PC-3 (cell line): Measurements from ENCODE around the gene ASXL1. TPM values are rescaled to one million over a fixed set of nuclear protein-coding genes. Genes with fewer than 3 reads are reported as not detected.

Source experiments
- ATAC-seq: fragments of 200-7000 bp; cut with Tn5 transposase; 2 replicates; pipeline ENCODE4 v1.9.1; 2020; ENCODE audit warnings: mild to moderate bottlenecking, moderate library complexity
- BruUV-seq: library from RNA; stranded (reverse); fragments of 400-500 nt; replicated peaks from 2 replicates; lab custom pipeline; 2021; lab: Mats Ljungman, UMichigan
- CTCF ChIA-PET: fragments of 300-600 bp; sonication (Branson Sonifier 250); formaldehyde crosslinking; loops from one replicate; lab custom pipeline; 2022; ENCODE audit warnings: antibody characterized with exemption; lab: Charles Lee
- POLR2A ChIA-PET: fragments of 300-600 bp; sonication (Branson Sonifier 250); formaldehyde crosslinking; loops from one replicate; lab custom pipeline; 2022; ENCODE audit warnings: antibody characterized with exemption; ENCODE audit not compliant: unreplicated experiment; lab: Charles Lee
- DNase-seq: peaks from one replicate; pipeline ENCODE4 v3.0.0-alpha.2; 2015
- H2AFZ ChIP-seq: fragments of 300-600 bp; sonication (generic); 2 replicates; pipeline ENCODE4 v1.6.0; 2016; ENCODE audit warnings: antibody characterized with exemption, low read length
- H3F3A ChIP-seq: fragments of 300-600 bp; sonication (generic); one replicate; pipeline ENCODE4 v1.6.0; 2017; ENCODE audit warnings: antibody characterized with exemption, low read length, control low read depth, mild to moderate bottlenecking; ENCODE audit not compliant: unreplicated experiment
- H3K27ac ChIP-seq: fragments of 300-600 bp; sonication (generic); 2 replicates; pipeline ENCODE4 v1.5.1; 2016; ENCODE audit warnings: mild to moderate bottlenecking, low read length
- H3K27me3 ChIP-seq: fragments of 300-600 bp; sonication (generic); 2 replicates; pipeline ENCODE4 v1.6.1; 2016; ENCODE audit warnings: low read length, mixed read lengths
- H3K36me3 ChIP-seq: fragments of 300-600 bp; sonication (generic); 2 replicates; pipeline ENCODE4 v1.6.1; 2016; ENCODE audit warnings: low read depth, mixed run types, low read length, mixed read lengths
- H3K4me1 ChIP-seq: fragments of 300-600 bp; sonication (generic); 2 replicates; pipeline ENCODE4 v1.5.1; 2016; ENCODE audit warnings: low read length; ENCODE audit not compliant: insufficient read depth
- H3K4me2 ChIP-seq: fragments of 300-600 bp; sonication (generic); 2 replicates; pipeline ENCODE4 v1.6.0; 2016; ENCODE audit warnings: low read length
- H3K4me3 ChIP-seq: fragments of 300-600 bp; sonication (generic); 2 replicates; pipeline ENCODE4 v1.5.1; 2016; ENCODE audit warnings: mild to moderate bottlenecking, low read length, mixed read lengths
- H3K79me2 ChIP-seq: fragments of 300-600 bp; sonication (generic); 2 replicates; pipeline ENCODE4 v1.6.1; 2017; ENCODE audit warnings: low read length, mixed read lengths
- H3K9ac ChIP-seq: fragments of 300-600 bp; sonication (generic); 2 replicates; pipeline ENCODE4 v1.6.0; 2016; ENCODE audit warnings: mild to moderate bottlenecking, low read length
- H3K9me2 ChIP-seq: fragments of 300-600 bp; sonication (generic); replicated peaks from 2 replicates; pipeline ENCODE4 v1.6.1; 2016; ENCODE audit warnings: mixed run types, low read length, mixed read lengths
- H3K9me3 ChIP-seq: fragments of 300-600 bp; sonication (generic); 2 replicates; pipeline ENCODE4 v1.6.1; 2016; ENCODE audit warnings: low read length, mixed read lengths
- H4K20me1 ChIP-seq: fragments of 300-600 bp; sonication (generic); 2 replicates; pipeline ENCODE4 v1.6.1; 2016; ENCODE audit warnings: low read length, mixed read lengths
- EZH2 ChIP-seq: fragments of 300-600 bp; sonication (generic); IDR thresholded peaks from one replicate; pipeline ENCODE4 v1.6.1; 2017; ENCODE audit warnings: antibody characterized with exemption, mild to moderate bottlenecking, low read length; ENCODE audit not compliant: unreplicated experiment
- EZH2phosphoT487 ChIP-seq: fragments of 300-600 bp; sonication (generic); IDR thresholded peaks from 2 replicates; pipeline ENCODE4 v1.6.1; 2018; ENCODE audit warnings: mild to moderate bottlenecking, antibody characterized with exemption, low read length, borderline replicate concordance
- intact Hi-C: fragments of 100-400 bp; cut with micrococcal nuclease; formaldehyde crosslinking; loops from 2 replicates; pipeline ENCODE4 v1.9.0; 2023
- total RNA-seq: library from RNA; depleted of rRNA; stranded (reverse); fragments of >200 nt; gene quantifications from 2 replicates; pipeline ENCODE4 v1.2.3, GENCODE V29; 2014
- TF ChIP-seq, protein P1 (sequence below): fragments of 300-600 bp; sonication (generic); conservative IDR thresholded peaks from 2 replicates; pipeline ENCODE4 v1.5.1; 2017; ENCODE audit warnings: antibody characterized with exemption, low read depth, mild to moderate bottlenecking, low read length

Gene ASXL1
- total RNA-seq, 1 experiment from 2014 or later = 42.8 TPM

DNA sequence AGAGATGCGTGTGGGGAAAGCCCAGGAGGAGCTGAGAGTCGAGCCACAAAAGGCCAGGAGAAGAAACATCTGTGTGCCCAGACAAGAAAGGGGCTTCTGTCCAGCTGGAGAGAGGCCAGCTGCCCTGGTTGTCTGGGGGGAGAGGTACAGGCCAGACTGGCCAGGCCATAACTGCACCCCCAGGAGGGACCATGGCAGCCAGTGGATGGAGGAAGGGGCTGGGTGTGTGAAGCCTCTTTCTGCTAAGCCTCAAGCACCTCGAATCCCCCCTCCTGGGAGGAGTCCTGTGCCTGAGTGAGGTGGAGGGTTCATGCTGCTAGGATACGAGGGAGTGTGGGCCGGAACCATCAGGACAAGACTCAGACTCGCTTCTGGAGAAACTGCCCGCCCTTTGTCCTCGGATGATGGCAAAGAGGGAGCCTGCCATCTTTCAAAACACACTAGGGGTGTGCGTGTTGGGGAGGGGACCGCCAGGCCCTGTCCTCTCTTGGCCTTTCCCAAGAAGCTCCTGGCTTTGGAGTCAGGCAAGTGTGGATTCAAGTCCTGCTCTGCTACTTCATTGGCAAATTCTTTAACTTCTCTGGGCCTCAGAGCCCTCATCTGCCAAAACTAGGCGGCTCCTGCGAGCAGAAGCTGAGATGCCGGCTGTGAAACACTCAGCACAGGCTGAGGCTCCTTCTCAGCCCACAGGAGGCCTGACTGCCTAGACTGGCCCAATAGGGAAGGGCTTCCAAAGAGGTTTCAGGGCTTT lies 90.3 kb downstream of the ASXL1 start:
- no peaks in the 10 kb centered on the region for H4K20me1 ChIP-seq
- no peak overlapping the region for H3K27ac ChIP-seq
- no peaks in the 10 kb centered on the region for H3K9me2 ChIP-seq
- H3K36me3 ChIP-seq = peaks cover 4% of the 10 kb centered on the region; the same call in 1 of the 2 replicates
- no peaks in the 10 kb centered on the region for H3F3A ChIP-seq
- H3K4me3 ChIP-seq = no peak overlapping the region
- H3K27me3 ChIP-seq = no peaks in the 10 kb centered on the region
- no peaks in the 10 kb centered on the region for H3K4me1 ChIP-seq
- no peak overlapping the region for H3K9ac ChIP-seq
- TF ChIP-seq EZH2phosphoT487 (no peak), EZH2 (no peak)
- TF ChIP-seq, protein P1, sequence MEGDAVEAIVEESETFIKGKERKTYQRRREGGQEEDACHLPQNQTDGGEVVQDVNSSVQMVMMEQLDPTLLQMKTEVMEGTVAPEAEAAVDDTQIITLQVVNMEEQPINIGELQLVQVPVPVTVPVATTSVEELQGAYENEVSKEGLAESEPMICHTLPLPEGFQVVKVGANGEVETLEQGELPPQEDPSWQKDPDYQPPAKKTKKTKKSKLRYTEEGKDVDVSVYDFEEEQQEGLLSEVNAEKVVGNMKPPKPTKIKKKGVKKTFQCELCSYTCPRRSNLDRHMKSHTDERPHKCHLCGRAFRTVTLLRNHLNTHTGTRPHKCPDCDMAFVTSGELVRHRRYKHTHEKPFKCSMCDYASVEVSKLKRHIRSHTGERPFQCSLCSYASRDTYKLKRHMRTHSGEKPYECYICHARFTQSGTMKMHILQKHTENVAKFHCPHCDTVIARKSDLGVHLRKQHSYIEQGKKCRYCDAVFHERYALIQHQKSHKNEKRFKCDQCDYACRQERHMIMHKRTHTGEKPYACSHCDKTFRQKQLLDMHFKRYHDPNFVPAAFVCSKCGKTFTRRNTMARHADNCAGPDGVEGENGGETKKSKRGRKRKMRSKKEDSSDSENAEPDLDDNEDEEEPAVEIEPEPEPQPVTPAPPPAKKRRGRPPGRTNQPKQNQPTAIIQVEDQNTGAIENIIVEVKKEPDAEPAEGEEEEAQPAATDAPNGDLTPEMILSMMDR = no peak
- H3K9me3 ChIP-seq = no peaks in the 10 kb centered on the region
- no peak overlapping the region for H2AFZ ChIP-seq
- no peaks in the 10 kb centered on the region for H3K79me2 ChIP-seq
- BruUV-seq = no TSS peak
- POLR2A ChIA-PET = no interaction called here
- ATAC-seq = no peak
- CTCF ChIA-PET = interaction anchor here (0.5 kb wide), 1 partner anchor 246 kb away, joined by 3 read pairs; no protein-coding TSS in a partner anchor
- H3K4me2 ChIP-seq = no peak overlapping the region
- no peak for DNase-seq
- intact Hi-C loops = loop anchor here (10.0 kb wide), 1 partner anchor 114 kb away; no protein-coding TSS in a partner anchor

GRCh38 chr20:32449057-32449889 lies 91.1 kb downstream of the ASXL1 start:
- TF ChIP-seq EZH2 (no peak), EZH2phosphoT487 (no peak)
- TF ChIP-seq, protein P1 = no peak
- no peaks in the 10 kb centered on the region for H3K79me2 ChIP-seq
- H3K36me3 ChIP-seq = no peaks in the 10 kb centered on the region
- no peaks in the 10 kb centered on the region for H3F3A ChIP-seq
- DNase-seq = no peak
- no peak for ATAC-seq
- no TSS peak for BruUV-seq
- no peaks in the 10 kb centered on the region for H3K9me2 ChIP-seq
- no peaks in the 10 kb centered on the region for H4K20me1 ChIP-seq
- ChIA-PET CTCF (interaction anchor here (0.5 kb wide), 1 partner anchor 247 kb away, joined by 3 read pairs; no protein-coding TSS in a partner anchor), POLR2A (no interaction called here)
- H3K4me3 ChIP-seq = no peak overlapping the region
- H3K9ac ChIP-seq = no peak overlapping the region
- intact Hi-C loops = loop anchor here (10.0 kb wide), 1 partner anchor 114 kb away; no protein-coding TSS in a partner anchor
- H3K27me3 ChIP-seq = no peaks in the 10 kb centered on the region
- no peak overlapping the region for H2AFZ ChIP-seq
- no peak overlapping the region for H3K4me2 ChIP-seq
- no peak overlapping the region for H3K27ac ChIP-seq
- H3K9me3 ChIP-seq = no peaks in the 10 kb centered on the region
- H3K4me1 ChIP-seq = no peaks in the 10 kb centered on the region
